B cell (primary cell): Measurements from ENCODE around the gene TMC1.

Experiments
- EZH2 ChIP-seq: IDR thresholded peaks from 2 replicates; pipeline ENCODE4 v1.6.1; 2012; ENCODE audit warnings: borderline replicate concordance, low read depth, mild to moderate bottlenecking, moderate library complexity, low read length; ENCODE audit not compliant: insufficient read depth, poor library complexity, severe bottlenecking
- TF ChIP-seq, protein P1 (sequence below): fragments of 200-600 bp; IDR thresholded peaks from one replicate; pipeline ENCODE4 v1.8.0; 2022; ENCODE audit warnings: antibody characterized with exemption, mild to moderate bottlenecking

DNA sequence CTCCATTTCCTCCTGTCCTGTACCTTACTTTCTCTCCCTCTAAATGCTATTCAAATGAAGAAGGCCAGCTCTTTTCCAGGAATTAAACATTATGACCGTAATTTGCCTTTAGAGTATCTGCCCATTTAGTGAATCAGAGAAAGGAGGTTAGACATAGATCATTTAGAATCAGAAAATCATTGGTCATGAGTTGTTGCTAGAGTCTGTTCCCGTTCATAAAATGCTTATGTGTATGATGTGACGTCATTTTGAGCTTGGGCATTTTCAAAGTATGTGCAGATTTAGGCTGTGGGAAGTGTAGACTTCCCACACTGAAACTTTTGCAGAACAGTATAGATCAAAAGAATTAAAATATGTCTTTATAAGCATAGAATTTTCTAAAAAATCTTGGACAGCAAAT lies 268.5 kb downstream of the TMC1 start:
- TF ChIP-seq, protein P1, sequence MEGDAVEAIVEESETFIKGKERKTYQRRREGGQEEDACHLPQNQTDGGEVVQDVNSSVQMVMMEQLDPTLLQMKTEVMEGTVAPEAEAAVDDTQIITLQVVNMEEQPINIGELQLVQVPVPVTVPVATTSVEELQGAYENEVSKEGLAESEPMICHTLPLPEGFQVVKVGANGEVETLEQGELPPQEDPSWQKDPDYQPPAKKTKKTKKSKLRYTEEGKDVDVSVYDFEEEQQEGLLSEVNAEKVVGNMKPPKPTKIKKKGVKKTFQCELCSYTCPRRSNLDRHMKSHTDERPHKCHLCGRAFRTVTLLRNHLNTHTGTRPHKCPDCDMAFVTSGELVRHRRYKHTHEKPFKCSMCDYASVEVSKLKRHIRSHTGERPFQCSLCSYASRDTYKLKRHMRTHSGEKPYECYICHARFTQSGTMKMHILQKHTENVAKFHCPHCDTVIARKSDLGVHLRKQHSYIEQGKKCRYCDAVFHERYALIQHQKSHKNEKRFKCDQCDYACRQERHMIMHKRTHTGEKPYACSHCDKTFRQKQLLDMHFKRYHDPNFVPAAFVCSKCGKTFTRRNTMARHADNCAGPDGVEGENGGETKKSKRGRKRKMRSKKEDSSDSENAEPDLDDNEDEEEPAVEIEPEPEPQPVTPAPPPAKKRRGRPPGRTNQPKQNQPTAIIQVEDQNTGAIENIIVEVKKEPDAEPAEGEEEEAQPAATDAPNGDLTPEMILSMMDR = no peak
- TF ChIP-seq EZH2 = no peak
